Peyer's patch (tissue), 4 donors: Measurements from ENCODE around the gene SCFD2. TPM values are rescaled to one million over a fixed set of nuclear protein-coding genes. Genes with fewer than 3 reads are reported as not detected.

Experiments used
- DNase-seq, 3 donors: peaks; one replicate each; pipeline ENCODE4 v3.0.0-alpha.2; 2017 to 2019
- H3K27ac ChIP-seq, 4 donors: fragments of 200-600 bp; sonication (generic); one replicate each; pipeline ENCODE4 v1.5.1; 2016 to 2019
- H3K27me3 ChIP-seq, 2 donors: fragments of 200-600 bp; sonication (generic); one replicate each; pipeline ENCODE4 v1.5.1; 2019
- H3K36me3 ChIP-seq, 3 donors: fragments of 200-600 bp; sonication (generic); one replicate each; pipeline ENCODE4 v1.5.1; 2016 to 2019
- H3K4me1 ChIP-seq, 4 donors: fragments of 200-600 bp; sonication (generic); one replicate each; pipeline ENCODE4 v1.5.1; 2016 to 2019
- H3K4me3 ChIP-seq, 4 donors: fragments of 200-600 bp; sonication (generic); 1 replicate in 3 of 4; 2 replicates in 1 of 4; pipeline ENCODE4 v1.5.1; 2016 to 2019; ENCODE audit warnings: mild to moderate bottlenecking in 1 of 4
- H3K9me3 ChIP-seq, 4 donors: fragments of 200-600 bp; sonication (generic); one replicate each; pipeline ENCODE4 v1.5.1; 2016 to 2019; ENCODE audit warnings: mild to moderate bottlenecking in 1 of 4
- POLR2A ChIP-seq, 2 donors: fragments of 450-650 bp; IDR thresholded peaks; one replicate each; pipeline ENCODE4 v1.5.1; 2017; ENCODE audit warnings: antibody characterized with exemption in 2 of 2, mild to moderate bottlenecking in 2 of 2, moderate library complexity in 2 of 2
- total RNA-seq, 4 donors: library from RNA; depleted of rRNA; stranded (reverse); fragments of >200 nt; gene quantifications; one replicate each; pipeline ENCODE4 v1.1.0, GENCODE V29; 2016
- TF ChIP-seq, protein P1 (sequence below), 6 experiments: fragments of 450-650 bp in 4 of 6; fragments of 200-600 bp in 2 of 6; sonication (generic) in 1 of 6; IDR thresholded peaks; one replicate each; pipeline ENCODE4 v1.5.1; 2017 to 2019; ENCODE audit warnings: antibody characterized with exemption in 6 of 6, mild to moderate bottlenecking in 3 of 6, moderate library complexity in 1 of 6

SCFD2 gene
- total RNA-seq, 4 donors from 2014 or later: 17.3 to 165 (median 30.1) TPM

DNA sequence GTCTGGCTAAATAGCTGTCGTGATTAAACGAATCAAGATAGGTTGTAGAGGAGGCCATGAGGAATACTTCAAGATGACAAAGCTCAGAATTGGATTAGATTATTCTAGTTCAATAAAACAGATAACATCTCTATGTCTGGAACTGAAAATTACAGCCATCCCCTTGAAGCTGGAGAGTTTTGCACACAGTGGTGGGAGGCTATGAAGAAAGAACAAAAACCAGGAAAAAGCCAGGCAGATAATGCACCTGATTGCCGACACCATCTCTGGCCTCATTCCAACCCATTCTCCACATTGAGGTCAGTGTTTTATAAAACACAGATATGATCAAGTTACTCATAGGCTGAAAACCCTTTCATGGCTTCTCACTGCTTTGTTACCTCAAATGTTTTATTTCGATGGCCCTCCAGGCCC, 315.5 kb downstream of the SCFD2 start:
- TF ChIP-seq, protein P1, sequence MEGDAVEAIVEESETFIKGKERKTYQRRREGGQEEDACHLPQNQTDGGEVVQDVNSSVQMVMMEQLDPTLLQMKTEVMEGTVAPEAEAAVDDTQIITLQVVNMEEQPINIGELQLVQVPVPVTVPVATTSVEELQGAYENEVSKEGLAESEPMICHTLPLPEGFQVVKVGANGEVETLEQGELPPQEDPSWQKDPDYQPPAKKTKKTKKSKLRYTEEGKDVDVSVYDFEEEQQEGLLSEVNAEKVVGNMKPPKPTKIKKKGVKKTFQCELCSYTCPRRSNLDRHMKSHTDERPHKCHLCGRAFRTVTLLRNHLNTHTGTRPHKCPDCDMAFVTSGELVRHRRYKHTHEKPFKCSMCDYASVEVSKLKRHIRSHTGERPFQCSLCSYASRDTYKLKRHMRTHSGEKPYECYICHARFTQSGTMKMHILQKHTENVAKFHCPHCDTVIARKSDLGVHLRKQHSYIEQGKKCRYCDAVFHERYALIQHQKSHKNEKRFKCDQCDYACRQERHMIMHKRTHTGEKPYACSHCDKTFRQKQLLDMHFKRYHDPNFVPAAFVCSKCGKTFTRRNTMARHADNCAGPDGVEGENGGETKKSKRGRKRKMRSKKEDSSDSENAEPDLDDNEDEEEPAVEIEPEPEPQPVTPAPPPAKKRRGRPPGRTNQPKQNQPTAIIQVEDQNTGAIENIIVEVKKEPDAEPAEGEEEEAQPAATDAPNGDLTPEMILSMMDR (IDR thresholded peaks at IDR 0.05): no peak
- TF ChIP-seq POLR2A (IDR thresholded peaks at IDR 0.05): no peak
- DNase-seq: no peak
- H3K9me3 ChIP-seq: no peaks in the 10 kb centered on the region
- no peak overlapping the region for H3K4me3 ChIP-seq
- no peaks in the 10 kb centered on the region for H3K36me3 ChIP-seq
- H3K27me3 ChIP-seq: no peaks in the 10 kb centered on the region
- no peak overlapping the region for H3K27ac ChIP-seq
- H3K4me1 ChIP-seq: no peaks in the 10 kb centered on the region

DNA sequence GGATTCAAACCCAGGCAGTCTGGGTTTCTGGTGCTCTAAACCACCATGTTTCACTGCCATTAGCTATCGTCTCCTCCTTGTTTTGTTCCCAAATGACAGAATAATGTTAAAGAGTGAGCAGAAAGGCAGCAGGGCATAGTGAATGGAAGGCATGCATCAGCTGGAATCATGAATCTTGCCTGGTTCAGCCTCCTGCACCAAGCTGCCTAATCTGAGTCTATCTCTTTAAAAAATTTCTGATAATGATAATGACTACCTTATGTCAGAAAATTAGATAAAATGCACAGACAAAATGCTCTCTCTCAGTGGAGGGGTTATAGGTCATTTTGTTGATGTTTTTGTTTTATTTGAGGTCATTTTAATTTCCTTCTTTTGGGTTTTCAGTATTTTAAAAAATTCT, 316.3 kb downstream of the SCFD2 start:
- Histone ChIP-seq H3K27ac (no peak overlapping the region), H3K27me3 (no peaks in the 10 kb centered on the region), H3K36me3 (no peaks in the 10 kb centered on the region), H3K9me3 (no peaks in the 10 kb centered on the region), H3K4me1 (no peaks in the 10 kb centered on the region), H3K4me3 (no peak overlapping the region)
- no peak for DNase-seq
- TF ChIP-seq, protein P1 (IDR thresholded peaks at IDR 0.05): no peak
- no peak for TF ChIP-seq POLR2A (IDR thresholded peaks at IDR 0.05)

- H3K27ac ChIP-seq: no peak overlapping the region
- H3K9me3 ChIP-seq: no peaks in the 10 kb centered on the region
- no peak for DNase-seq
- no peaks in the 10 kb centered on the region for H3K36me3 ChIP-seq
- TF ChIP-seq, protein P1 (IDR thresholded peaks at IDR 0.05): no peak
- TF ChIP-seq POLR2A (IDR thresholded peaks at IDR 0.05): no peak
- H3K4me1 ChIP-seq: no peaks in the 10 kb centered on the region
- no peaks in the 10 kb centered on the region for H3K27me3 ChIP-seq
- no peak overlapping the region for H3K4me3 ChIP-seq
These were observed 321.3 kb downstream of the SCFD2 start for GRCh38 chr4:53044651-53044960.

DNA sequence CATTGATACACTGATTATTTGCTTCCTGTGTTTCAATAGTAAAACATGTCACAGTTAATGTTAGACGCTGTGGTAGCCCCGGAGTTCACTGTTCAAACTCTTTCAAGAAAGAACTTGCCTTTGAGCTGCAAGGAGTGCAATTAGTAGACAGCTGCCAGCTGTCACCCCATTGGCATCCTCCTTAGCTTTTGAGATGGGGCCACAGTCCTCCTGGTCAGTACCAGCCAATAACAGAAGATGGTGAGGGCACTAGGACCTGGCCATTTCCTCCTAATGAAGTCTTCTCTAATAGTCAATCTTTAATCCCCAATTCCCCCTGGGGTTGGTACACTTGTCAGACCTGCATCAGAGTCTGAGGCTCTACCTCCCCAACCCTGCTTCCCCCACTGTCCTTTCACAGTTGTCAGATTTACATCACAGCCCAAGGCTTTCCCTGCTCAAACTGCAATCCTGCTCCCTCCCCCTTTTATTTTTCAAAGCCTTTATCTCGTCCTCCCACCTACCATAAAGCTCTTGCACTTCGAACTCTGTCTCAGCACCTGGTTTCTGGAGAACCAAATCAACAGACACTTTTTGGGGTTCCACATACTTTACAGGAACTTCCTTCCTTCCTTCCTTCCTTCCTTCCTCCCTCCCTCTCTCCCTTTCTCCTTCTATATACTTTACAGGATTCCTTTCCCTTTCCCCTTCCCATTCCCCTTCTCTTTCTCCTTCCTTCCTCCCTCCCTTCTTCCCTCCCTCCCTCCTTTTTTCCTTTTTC, 321.8 kb downstream of the SCFD2 start:
- Histone ChIP-seq H3K9me3 (no peaks in the 10 kb centered on the region), H3K27ac (no peak overlapping the region), H3K4me1 (no peaks in the 10 kb centered on the region), H3K4me3 (no peak overlapping the region), H3K36me3 (no peaks in the 10 kb centered on the region), H3K27me3 (no peaks in the 10 kb centered on the region)
- DNase-seq: no peak
- TF ChIP-seq, protein P1 (IDR thresholded peaks at IDR 0.05): no peak
- no peak for TF ChIP-seq POLR2A (IDR thresholded peaks at IDR 0.05)

GRCh38 chr4:53043055-53043454, 322.8 kb downstream of the SCFD2 start:
- Histone ChIP-seq H3K27me3 (no peaks in the 10 kb centered on the region), H3K4me1 (no peaks in the 10 kb centered on the region), H3K36me3 (no peaks in the 10 kb centered on the region), H3K27ac (no peak overlapping the region), H3K4me3 (no peak overlapping the region), H3K9me3 (no peaks in the 10 kb centered on the region)
- no peak for DNase-seq
- no peak for TF ChIP-seq POLR2A (IDR thresholded peaks at IDR 0.05)

DNA sequence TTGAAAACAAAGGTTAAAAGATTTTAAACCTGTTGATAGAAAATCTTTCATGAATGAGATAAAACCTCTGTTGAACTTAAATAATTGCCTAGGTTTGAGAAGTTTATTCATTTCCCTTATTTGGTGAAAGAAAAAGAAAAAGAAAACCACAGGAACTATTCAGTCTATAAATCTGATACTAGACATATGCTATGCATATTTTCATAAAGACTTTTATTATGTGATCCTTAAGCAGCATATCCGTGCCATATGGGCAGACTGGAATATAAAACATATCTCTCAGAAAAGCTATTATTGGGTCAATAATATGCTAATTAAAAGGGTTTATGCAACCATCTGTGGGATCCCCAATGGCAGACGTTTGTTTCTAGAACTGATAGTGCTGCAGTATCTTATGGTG, 325.0 kb downstream of the SCFD2 start:
- no peak for DNase-seq
- no peaks in the 10 kb centered on the region for H3K36me3 ChIP-seq
- H3K27me3 ChIP-seq: no peaks in the 10 kb centered on the region
- H3K9me3 ChIP-seq: no peaks in the 10 kb centered on the region
- TF ChIP-seq POLR2A (IDR thresholded peaks at IDR 0.05): no peak
- TF ChIP-seq, protein P1 (IDR thresholded peaks at IDR 0.05): no peak
- no peaks in the 10 kb centered on the region for H3K4me1 ChIP-seq
- H3K4me3 ChIP-seq: no peak overlapping the region
- H3K27ac ChIP-seq: no peak overlapping the region
